ENCODE data around the gene SCRN1.

The SCRN1 gene

GRCh38 chr7:30003098-30003497 lies 13.5 kb upstream of the SCRN1 start:
- no peak for DNase-seq (ENCODE audit: low read depth)

DNA sequence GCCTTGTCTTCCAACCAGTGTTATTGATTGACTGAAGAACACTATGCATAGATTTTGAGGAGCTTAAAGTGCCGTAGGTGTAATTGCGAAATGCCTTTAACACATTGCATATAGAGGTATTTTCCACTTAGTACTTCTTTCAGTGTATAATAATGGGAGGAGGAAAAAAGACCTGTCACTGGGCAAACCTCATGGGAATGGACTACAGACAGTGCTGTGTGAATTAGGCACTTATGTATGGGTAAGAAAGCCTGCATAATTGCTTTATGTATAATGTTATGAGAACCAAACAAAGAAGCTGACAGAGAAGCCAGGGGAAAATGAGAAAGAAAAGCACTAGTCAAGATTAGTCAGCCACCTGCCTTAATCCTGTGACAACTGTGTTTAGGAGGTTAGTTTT lies 12.4 kb upstream of the SCRN1 start:
- no peak for DNase-seq (ENCODE audit: low read depth)

- DNase-seq (ENCODE audit: low read depth) = no peak
Observed at GRCh38 chr7:29998489-29998888, 8.9 kb upstream of the SCRN1 start.

DNA sequence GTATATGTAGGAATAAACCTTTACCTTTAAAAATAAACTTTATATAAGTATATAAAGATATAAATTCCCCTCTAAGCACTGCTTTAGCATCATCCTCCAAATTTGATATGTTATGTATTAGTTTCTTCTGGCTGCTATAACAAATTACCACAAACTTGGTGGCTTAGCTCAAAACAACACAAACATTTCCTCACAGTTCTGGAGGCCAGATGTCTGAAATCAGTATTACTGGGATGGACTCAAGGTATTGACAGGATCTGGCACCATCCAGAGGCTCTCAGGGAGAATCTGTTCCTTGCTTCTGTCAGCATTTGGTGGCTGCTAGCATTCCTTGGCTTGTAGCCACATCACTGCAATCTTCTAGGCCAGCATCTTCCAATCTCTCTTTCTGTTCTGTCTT lies 6.7 kb upstream of the SCRN1 start:
- DNase-seq (ENCODE audit: low read depth) = no peak

DNA sequence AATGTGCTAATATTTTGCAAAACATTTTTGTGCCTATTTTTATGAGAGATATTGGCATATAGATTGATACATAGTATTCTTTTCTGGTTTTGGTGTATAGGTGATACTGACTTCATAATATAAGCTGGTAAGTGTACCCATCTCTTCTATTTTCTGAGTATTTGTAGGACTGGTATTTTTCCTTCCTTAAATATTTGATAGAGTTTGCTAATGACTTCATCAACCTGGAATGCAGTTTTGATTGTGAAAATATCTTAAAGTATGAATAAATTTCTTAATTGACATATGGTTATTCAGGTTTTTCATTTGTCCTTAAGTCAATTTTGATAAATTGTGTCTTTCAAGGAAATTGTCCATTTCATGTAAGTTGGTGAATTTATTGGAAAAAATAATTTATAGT lies 6.1 kb upstream of the SCRN1 start:
- peak; percentile 39 for DNase-seq (ENCODE audit: low read depth)

DNA sequence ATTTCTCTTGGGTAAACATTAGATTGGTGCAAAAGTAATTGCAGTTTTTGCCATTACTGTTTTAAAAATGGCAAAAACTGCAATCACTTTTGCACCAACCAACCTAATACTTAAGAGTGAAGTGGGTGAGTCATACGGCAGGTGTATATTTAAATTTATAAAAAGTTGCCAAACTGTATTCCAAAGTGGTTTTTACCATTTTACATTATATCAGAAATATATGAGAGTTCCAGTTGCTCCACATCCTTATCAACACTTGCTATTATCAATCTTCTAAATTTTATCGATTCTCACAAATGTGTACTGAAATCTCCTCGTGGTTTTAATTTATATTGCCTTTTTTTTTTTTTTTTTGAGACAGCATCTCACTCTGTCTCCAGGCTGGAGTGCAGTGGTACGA lies 3.5 kb upstream of the SCRN1 start:
- DNase-seq (ENCODE audit: low read depth) = no peak

GRCh38 chr7:29991937-29992336 lies 2.3 kb upstream of the SCRN1 start:
- DNase-seq (ENCODE audit: low read depth) = no peak

DNA sequence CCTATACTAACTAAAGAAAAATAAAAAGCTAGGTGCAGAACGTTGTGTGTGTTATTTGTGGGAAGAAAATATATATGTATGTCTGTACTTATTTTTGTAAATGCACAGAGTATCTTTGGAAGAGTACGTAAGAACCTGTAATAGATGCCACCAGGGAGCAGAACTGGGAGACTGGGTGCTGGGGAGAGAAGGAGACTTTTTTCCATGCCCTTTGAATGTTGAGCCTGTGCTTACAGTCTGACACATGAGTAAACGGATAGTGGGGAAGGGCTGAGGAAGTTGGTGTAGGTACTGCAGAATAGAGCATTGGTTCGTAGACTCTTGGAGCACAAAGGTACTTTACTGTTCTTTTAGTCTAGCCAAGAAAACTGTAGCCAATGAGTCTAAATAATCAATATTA lies 1.3 kb upstream of the SCRN1 start:
- no peak for DNase-seq (ENCODE audit: low read depth)

DNA sequence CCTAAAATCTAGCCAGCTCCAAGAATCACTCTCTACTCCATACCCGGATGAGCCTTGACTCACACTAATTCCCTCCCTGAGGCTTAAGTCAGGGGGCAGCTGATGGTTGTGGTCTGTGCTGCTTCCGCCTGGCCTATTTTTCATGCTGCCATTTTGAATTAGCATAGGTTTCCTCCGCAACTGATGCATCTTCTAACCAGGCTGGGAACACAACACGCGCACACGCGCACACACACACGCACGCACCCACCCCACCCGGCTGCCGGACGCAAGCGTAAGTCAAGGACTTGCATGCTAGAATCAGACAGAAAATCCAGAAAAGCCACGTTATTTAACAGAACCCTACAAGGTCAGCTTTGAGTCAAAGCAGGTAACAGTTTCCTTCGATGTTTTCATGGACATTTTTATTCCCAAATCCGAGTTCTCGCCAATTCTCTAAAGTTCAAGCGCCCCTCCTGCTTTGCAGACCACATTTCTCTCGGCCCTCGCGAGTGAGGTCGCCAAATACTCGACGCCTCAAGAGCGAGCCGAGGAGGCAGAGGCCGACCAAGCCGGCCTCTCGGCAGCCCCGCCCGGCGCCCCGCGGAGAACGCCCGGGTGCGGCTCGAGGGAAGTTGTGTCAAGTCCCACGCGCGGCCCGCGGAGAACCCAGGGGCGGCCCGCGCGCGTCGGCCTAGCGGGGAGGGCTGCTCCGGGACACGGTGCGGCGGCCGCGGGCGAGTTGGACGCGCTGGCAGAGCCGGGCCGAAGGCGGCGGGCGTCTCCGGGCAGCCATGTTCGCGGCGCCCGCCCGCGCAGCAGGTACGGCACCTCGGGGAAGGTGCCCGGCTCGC lies 961 bp downstream of the SCRN1 start:
- peak; percentile 94 for DNase-seq (ENCODE audit: low read depth)

DNA sequence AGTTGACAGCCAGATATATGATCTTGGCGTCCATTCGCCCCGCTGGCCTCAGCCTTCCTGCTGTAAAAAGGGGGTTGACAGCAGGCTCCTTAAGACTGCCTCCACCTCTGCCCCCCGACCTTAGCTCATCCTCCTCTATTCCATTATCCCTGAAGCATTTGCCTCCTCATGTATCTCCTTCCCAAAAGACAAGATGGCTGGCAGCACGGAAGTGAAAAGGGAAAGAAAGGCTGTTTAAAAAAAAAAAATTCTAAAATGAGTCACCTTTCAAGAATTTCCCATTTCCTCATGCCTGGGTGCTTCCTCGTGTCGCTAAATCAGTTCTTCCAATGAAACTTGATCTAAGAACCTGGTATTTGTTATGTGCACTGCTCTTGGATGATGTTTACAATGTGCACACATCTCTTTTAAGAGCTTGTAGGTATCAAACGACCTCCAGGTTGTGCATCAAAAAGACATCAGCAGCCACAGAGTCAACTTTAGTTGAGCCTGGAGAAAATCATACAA lies 1.7 kb downstream of the SCRN1 start:
- DNase-seq (ENCODE audit: low read depth) = peak; percentile 96

DNA sequence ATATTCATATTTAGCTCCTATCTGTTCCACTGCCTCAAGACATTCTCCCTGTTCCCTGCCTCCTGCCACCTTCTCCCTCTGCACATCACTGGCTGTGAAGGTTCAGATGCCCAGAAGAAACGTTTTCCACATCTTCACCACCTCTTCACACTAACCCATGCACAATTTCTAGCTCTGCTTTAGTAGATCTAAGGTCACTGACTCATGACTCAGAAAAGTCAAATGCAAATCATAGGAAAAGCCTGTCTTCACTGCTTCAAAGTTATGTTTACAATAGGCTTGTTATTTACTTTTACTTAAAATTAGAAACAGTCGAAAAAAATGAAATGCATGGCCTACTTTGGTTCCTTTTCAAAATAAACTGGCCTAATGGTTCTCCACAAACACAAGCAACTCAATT lies 2.5 kb downstream of the SCRN1 start:
- DNase-seq (ENCODE audit: low read depth) = peak; percentile 80

DNA sequence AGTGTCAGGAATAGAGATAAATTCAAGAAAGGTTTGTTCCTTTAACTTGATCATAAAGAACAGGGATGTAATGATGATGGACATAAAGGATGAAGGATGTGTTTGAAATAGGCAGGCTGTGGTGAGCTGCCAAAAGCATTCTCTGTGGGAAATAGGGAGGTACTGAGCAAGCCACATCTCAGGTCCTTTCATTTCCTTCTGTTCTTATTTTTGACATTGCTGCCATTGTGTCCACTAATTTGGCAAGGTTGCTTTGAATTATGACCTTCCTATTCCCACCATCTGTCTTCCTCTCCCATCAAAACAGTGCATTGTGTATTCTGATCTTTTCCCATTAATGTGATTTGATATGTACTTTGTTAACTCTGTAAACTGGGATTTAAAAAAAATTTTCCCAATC lies 9.4 kb downstream of the SCRN1 start:
- no peak for DNase-seq (ENCODE audit: low read depth)

- no peak for DNase-seq (ENCODE audit: low read depth)
Observed at GRCh38 chr7:29977886-29978651, 11.5 kb downstream of the SCRN1 start.

DNA sequence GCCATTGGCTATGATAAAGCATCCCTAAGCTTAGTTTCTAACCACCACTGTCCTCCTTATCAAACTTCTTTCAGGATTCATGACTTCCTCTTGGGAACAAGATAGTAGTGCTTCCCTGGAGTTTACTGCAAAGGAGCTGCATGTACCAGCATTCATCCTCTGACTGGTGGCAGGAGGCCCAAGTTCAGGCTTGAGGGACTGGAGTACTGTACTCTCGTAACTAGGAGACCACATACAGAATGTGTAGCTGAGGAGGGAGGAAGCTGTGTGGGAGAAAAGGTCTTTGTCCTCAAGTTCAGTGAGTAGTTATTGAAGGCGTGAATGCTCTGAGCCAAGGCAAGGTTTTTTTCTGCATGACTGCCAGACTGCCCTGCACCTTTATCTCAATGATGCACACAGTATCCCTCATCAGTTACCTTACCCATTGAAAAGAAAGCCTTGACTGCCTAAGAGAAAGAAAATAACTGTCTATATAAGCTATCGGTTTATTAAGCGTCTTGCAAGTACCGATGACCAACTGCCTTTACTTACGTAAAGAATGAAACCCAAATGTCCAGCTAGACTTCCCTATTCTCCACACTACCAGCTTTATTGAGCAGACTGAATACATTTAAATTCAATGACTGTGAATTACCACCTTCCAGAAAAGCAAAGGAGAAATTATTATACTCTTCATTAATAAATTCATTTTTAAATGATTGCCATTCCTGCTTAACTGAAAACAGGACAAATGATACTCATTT lies 12.8 kb downstream of the SCRN1 start:
- no peak for DNase-seq (ENCODE audit: low read depth)

DNA sequence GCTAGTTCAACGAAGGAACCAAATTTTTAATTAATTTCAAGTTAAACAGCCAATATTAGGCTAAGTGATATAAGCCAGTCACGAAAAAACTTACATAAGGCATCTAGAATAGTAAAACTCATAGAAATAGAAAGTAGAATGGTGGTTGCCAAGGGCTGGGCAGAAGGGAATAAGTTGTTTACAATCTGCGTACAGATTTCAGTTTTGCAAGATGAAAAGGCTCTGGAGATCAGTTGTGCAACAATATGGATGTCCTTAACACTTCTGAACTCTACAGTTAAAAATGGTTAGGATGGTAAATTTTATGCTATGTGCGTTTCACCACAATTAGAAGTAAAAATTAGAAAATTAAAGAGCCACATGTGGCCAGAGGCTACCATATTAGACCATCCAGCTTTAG lies 13.3 kb downstream of the SCRN1 start:
- no peak for DNase-seq (ENCODE audit: low read depth)

DNA sequence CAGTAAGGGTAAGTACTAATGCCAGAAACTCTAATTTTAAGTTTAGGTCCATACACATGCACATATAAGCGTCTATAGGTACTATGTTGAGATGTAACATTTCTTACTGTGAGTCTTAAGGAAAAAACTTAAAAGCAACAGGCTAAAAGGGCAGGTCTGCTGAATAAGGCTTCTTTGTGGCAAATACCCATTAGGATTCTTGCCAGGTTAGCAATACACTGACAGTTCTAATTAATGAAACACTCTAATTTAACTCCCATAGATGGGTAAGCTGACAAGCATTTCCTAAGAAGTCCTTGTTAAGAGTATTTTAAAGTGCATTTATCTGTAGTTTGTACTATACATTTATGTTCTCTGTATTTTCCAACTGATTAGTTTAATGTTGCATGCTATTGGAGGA lies 14.0 kb downstream of the SCRN1 start:
- DNase-seq (ENCODE audit: low read depth) = no peak

GRCh38 chr7:29974286-29974685 lies 15.3 kb downstream of the SCRN1 start:
- DNase-seq (ENCODE audit: low read depth) = no peak

- DNase-seq (ENCODE audit: low read depth) = no peak
Observed at GRCh38 chr7:29972315-29972669, 17.3 kb downstream of the SCRN1 start.

DNA sequence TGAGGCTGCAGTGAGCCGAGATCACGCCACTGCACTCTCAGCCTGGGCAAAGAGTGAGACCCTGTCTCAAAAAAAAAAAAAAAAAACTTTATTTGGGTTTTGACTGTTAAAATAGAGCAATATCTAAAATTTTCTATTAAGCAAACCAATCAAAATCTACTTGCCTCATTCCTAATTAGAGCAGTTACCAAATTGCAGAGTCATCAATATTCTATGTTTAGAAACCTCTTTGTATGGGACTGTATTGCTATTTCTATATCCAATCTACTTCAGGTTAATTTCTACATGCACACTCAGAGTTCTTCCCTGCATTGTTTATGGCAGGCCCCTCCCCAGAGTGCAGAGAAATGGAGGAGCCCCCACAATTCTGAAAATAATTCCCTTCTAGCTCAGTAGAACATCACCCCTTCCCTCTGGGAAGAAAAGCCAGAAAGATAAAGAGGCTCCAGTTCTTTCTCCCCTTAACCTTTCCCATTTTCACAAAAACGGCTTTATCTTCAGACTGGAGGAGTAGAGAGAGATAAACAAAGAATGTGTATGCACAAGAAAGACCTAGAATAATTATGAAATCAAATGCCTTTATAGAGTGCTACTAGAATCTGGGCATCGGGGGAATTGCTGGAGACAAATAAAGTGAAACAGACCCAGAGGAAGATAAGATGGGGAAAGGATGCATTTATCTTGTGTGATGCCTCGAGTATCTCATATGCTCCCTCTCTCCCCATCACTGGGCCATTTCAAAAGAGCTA lies 17.9 kb downstream of the SCRN1 start:
- DNase-seq (ENCODE audit: low read depth) = no peak

DNA sequence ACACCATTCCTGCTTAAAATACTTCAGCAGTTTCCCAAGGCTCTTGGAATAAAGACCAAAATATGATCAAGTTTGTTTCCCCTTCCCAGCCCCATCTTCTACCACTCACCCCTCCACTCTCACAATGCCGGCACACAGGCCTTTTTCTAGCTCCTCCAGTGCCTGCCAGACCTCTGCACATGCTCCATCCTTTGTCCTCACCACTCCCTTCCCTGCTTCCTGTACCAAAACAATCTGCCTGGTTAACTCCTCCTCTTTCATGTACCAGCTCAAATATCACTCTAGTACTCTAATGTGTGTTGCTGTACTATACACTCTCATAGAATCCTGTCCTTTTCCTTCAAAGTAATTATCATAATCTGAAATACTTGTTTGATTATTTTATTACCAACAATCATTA lies 19.4 kb downstream of the SCRN1 start:
- peak; percentile 24 for DNase-seq (ENCODE audit: low read depth)

DNA sequence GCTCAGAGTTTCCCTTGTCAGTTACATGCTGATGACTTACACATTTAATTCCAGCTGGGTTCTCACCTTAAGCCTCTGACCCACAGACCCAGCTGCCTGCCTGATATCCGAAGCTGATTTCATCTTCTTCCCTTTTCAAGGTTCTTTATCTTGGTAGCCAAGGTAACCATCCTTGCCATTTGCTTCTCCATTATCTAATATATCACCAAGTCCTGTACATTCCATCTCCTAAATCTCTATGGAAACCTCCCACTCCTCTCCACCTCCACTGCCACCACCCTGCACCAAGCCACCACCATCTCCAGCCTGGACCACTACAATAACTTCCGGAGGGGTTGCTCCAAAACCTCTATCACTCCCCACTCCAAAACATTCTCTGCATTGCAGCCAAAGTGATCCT lies 19.9 kb downstream of the SCRN1 start:
- no peak for DNase-seq (ENCODE audit: low read depth)
